BLaER1 treated with 17β-estradiol and CSF1 and Interleukin-3, amounts not matched to agents 10 nM and 100 nM (cell line): ENCODE measurements around the gene TNK2.
"Not testable (repeated sequence)": the region's sequence is repeated elsewhere in the genome, so short reads cannot be mapped to it uniquely, and the experiment has no call there.

Experiments
- H3K27ac ChIP-seq, 11 experiments: shearing (Covaris generic); formaldehyde crosslinking; 2 replicates each; pipeline ENCODE4 v1.8.1; 2022
- H3K27me3 ChIP-seq, 11 experiments: shearing (Covaris generic); formaldehyde crosslinking; 2 replicates each; pipeline ENCODE4 v1.8.1; 2022
- H3K36me3 ChIP-seq, 11 experiments: shearing (Covaris generic); formaldehyde crosslinking; 2 replicates each; pipeline ENCODE4 v1.8.1; 2022
- H3K4me1 ChIP-seq, 10 experiments: shearing (Covaris generic); formaldehyde crosslinking; 2 replicates each; pipeline ENCODE4 v1.8.1; 2022
- H3K4me2 ChIP-seq, 11 experiments: shearing (Covaris generic); formaldehyde crosslinking; 2 replicates each; pipeline ENCODE4 v1.8.1; 2022
- H3K4me3 ChIP-seq, 10 experiments: shearing (Covaris generic); formaldehyde crosslinking; 2 replicates each; pipeline ENCODE4 v1.8.1; 2022
- H3K9ac ChIP-seq, 11 experiments: shearing (Covaris generic); formaldehyde crosslinking; 2 replicates each; pipeline ENCODE4 v1.8.1; 2022
- H3K9me3 ChIP-seq, 11 experiments: shearing (Covaris generic); formaldehyde crosslinking; replicated peaks in 1 of 11; 2 replicates each; pipeline ENCODE4 v1.8.1; 2022
- H4K20me1 ChIP-seq, 11 experiments: shearing (Covaris generic); formaldehyde crosslinking; 2 replicates each; pipeline ENCODE4 v1.8.1; 2022
- Cebpa-rat ChIP-seq, 11 experiments: shearing (Covaris generic); IDR thresholded peaks; 2 replicates each; pipeline ENCODE4 v1.8.1; 2022

TNK2 gene

GRCh38 chr3:195907934-195908693 is at the start of gene TNK2:
Gene TNK2, minus strand, starts transcription at chr3:195908551. Its CDS starts 19,963 bp downstream, at chr3:195888588.
- Histone ChIP-seq H3K27me3 (no peaks in the 10 kb centered on the region), H4K20me1 (peaks cover 0 to 19% (median 10%) of the 10 kb centered on the region in 11 experiments; a peak in 11 of 22 replicates), H3K4me3 (peak within 1 kb of the TSS; percentile 69 to 86 (median 75)), H3K4me1 (peaks cover 68 to 84% (median 80%) of the 10 kb centered on the region in 10 experiments), H3K9me3 (no peaks in the 10 kb centered on the region), H3K36me3 (no peaks in the 10 kb centered on the region), H3K27ac (peak within 1 kb of the TSS in 10 of 11 experiments; percentile 57 to 91 (median 88); a peak in 21 of 22 replicates), H3K9ac (peak within 1 kb of the TSS; percentile 69 to 87 (median 80)), H3K4me2 (peak within 1 kb of the TSS; percentile 95 to 100 (median 99))
- no peak for TF ChIP-seq Cebpa-rat (IDR thresholded peaks at IDR 0.05)

- Histone ChIP-seq H3K4me2 (0 out of 22 replicates have a peak overlapping the region, but pooled peaks of 1 of the 11 experiments have one; percentile 5), H3K4me3 (no peak overlapping the region)
Measured at GRCh38 chr3:195956577-195956976, 48.2 kb upstream of the TNK2 start.

DNA sequence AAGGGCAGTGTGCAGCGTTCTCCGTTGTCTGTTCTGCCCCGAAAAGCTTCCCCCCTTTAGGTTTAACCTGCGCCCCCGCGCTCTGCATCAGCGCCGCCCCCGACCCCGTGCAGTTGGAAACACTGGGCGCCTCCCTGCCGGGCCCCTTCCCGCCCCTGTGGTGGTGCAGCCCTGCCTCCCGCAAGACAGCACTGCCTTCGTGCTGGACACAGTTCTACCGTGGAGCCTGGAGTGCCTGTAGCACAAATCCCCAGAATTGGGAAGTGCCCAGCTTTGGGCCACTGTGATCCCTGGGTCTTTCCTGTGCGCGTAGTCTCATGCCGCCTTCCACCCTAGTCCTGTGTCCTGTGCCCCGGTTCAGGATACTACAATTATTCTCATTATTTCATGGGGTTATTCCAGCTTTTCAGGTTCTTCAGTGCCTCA is 47.1 kb upstream of the TNK2 start:
- Histone ChIP-seq H4K20me1 (peaks cover 0 to 11% (median 0%) of the 10 kb centered on the region in 11 experiments; a peak in 2 of 22 replicates), H3K4me2 (peak overlapping the region in 5 of 11 experiments; percentile 9 to 27 (median 21); a peak in 3 of 22 replicates), H3K36me3 (peaks cover 0 to 19% (median 14%) of the 10 kb centered on the region in 11 experiments; a peak in 15 of 22 replicates), H3K4me1 (peaks cover 9 to 52% (median 22%) of the 10 kb centered on the region in 10 experiments)
- not testable (repeated sequence) for H3K9ac ChIP-seq, H3K4me3 ChIP-seq, H3K27me3 ChIP-seq, H3K9me3 ChIP-seq, H3K27ac ChIP-seq

More at GRCh38 chr3:195956577-195956976, 48.2 kb upstream of the TNK2 start:
- Histone ChIP-seq H3K4me1 (peaks cover 9 to 44% (median 20%) of the 10 kb centered on the region in 10 experiments), H3K9me3 (peaks cover 0 to 6% (median 0%) of the 10 kb centered on the region in 11 experiments; a peak in 7 of 22 replicates), H3K9ac (no peak overlapping the region), H3K36me3 (peaks cover 3 to 28% (median 19%) of the 10 kb centered on the region in 11 experiments; a peak in 19 of 22 replicates), H4K20me1 (peaks cover 0 to 14% (median 0%) of the 10 kb centered on the region in 11 experiments; a peak in 3 of 22 replicates), H3K27me3 (no peaks in the 10 kb centered on the region), H3K27ac (no peak overlapping the region)
- no peak for TF ChIP-seq Cebpa-rat (IDR thresholded peaks at IDR 0.05)

GRCh38 chr3:195954752-195955119 is 46.4 kb upstream of the TNK2 start:
- peak overlapping the region in 5 of 10 experiments; percentile 29 to 61 (median 44); a peak in 4 of 20 replicates for H3K4me3 ChIP-seq
- H3K4me2 ChIP-seq, H3K9me3 ChIP-seq, H3K9ac ChIP-seq, H4K20me1 ChIP-seq, H3K27ac ChIP-seq, H3K27me3 ChIP-seq: not testable (repeated sequence)
- H3K36me3 ChIP-seq: peaks cover 0 to 18% (median 12%) of the 10 kb centered on the region in 11 experiments; a peak in 13 of 22 replicates
- peaks cover 9 to 47% (median 22%) of the 10 kb centered on the region in 10 experiments for H3K4me1 ChIP-seq

DNA sequence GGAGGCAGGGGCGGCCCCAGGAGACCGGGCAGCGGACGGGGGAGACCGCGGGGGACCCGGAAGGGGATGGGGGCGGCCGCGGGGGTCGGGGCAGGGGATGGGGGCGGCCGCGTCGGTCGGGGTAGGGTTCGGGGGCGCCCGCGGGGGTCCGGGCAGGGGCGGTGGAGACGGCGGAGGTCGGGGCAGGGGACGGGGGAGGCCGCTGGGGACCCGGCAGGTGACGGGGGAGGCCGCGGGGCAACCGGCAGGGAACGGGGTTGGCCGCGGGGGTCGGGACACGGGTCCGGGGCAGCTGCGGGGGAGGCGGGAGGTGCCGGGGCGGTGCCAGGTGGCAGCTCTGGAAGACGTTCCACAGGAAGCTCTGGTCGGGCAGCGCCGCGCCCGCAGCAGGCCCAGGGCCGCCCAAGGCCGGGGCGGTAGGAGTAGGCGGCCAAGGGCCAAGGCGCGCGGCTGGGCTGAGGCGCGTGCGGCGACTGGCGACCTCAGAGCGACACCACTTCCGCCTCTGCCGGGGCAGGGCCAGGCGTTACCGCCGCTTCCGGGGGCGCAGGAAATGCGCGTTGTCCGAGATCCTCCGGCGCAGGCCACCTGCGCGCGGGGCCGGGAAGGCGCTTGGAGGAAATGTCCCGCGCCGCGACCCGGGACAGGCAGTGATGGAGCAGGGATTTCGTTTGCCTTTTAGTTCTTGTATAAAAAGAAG is 45.9 kb upstream of the TNK2 start:
- H3K27me3 ChIP-seq, H3K9me3 ChIP-seq, H4K20me1 ChIP-seq, H3K4me2 ChIP-seq: not testable (repeated sequence)
- peaks cover 0 to 15% (median 9%) of the 10 kb centered on the region in 11 experiments; a peak in 13 of 22 replicates for H3K36me3 ChIP-seq
- H3K4me1 ChIP-seq: peaks cover 7 to 44% (median 19%) of the 10 kb centered on the region in 10 experiments
- H3K27ac ChIP-seq: peak overlapping the region in 2 of 11 experiments; percentile 48 to 56; a peak in 2 of 22 replicates
- H3K4me3 ChIP-seq: peak overlapping the region in 6 of 10 experiments; percentile 29 to 61 (median 43); a peak in 8 of 20 replicates
- H3K9ac ChIP-seq: peak overlapping the region in 3 of 11 experiments; percentile 47 to 54 (median 52); a peak in 3 of 22 replicates

DNA sequence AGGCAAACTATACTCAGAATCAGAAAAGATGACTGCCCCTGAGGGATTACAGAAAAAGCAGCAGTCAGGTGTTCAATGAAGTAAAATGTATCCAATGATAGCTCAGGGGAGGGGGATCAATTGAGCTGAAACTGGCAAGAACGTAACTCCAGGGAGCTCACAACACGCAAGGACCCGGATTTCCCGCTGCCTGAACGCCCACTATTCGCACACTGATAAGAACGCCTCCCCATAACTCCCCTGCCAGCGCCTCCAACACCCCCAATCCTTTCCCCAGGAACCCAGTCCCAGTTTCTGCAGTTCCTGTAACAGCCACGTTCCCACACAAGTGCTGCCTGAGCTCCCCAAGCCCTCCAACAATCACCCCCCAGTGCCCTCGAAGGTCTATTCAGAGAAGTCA is 44.2 kb upstream of the TNK2 start:
- not testable (repeated sequence) for H3K4me3 ChIP-seq, H3K27me3 ChIP-seq, H3K9ac ChIP-seq, H3K27ac ChIP-seq, H4K20me1 ChIP-seq, H3K9me3 ChIP-seq
- Histone ChIP-seq H3K36me3 (peaks cover 0 to 14% (median 7%) of the 10 kb centered on the region in 11 experiments; a peak in 11 of 22 replicates), H3K4me2 (peak overlapping the region in 7 of 11 experiments; percentile 28 to 71 (median 55); a peak in 10 of 22 replicates), H3K4me1 (peaks cover 0 to 35% (median 10%) of the 10 kb centered on the region in 10 experiments; a peak in 10 of 20 replicates)

DNA sequence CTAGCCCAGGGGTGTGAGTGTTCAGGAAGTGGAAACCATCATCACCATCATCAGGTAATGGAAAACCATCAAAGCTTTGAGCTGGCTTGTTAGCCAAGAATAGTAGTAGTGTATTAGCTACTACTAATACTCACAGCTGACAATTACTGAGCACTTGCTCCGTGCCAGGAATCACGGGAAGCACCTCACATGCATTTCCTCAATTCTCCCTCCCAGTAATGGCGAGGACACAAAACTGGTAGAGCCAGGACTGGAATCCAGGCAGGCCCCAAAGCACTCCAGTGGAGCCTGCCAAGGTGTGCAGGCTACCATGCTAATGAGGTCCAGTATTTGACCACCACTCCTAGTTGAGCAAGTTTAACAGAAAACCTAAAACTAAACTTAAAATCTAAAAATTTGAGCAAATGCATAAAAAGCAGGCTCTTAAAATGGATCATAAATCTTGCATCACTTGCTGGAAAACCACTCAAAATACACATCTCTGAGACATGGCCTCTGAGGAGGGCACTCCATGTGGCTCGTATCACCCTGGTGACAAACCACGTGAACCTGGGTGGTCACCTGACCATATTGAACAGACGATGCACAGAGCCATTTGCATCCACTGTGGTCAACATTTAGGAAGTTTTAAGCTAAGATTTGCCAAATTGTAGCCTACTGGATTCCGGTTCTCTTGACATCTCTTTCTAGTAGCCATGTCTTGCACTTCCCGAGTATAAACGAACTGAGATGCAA is 43.3 kb upstream of the TNK2 start:
- not testable (repeated sequence) for H3K9me3 ChIP-seq, H3K9ac ChIP-seq, H3K27me3 ChIP-seq, H3K4me3 ChIP-seq, H4K20me1 ChIP-seq, H3K27ac ChIP-seq
- H3K4me2 ChIP-seq: peak overlapping the region in 5 of 11 experiments; percentile 11 to 37 (median 33); a peak in 5 of 22 replicates
- H3K4me1 ChIP-seq: peaks cover 0 to 25% (median 6%) of the 10 kb centered on the region in 10 experiments; a peak in 10 of 20 replicates
- peaks cover 0 to 12% (median 4%) of the 10 kb centered on the region in 11 experiments; a peak in 8 of 22 replicates for H3K36me3 ChIP-seq

- Histone ChIP-seq H3K4me2 (peak overlapping the region in 1 of 11 experiments; percentile 24; a peak in 2 of 22 replicates), H3K4me1 (peaks cover 0 to 21% (median 6%) of the 10 kb centered on the region in 10 experiments; a peak in 9 of 20 replicates), H3K36me3 (peaks cover 0 to 12% (median 4%) of the 10 kb centered on the region in 11 experiments; a peak in 7 of 22 replicates)
- not testable (repeated sequence) for H3K9ac ChIP-seq, H4K20me1 ChIP-seq, H3K9me3 ChIP-seq, H3K27me3 ChIP-seq, H3K4me3 ChIP-seq, H3K27ac ChIP-seq
Measured at GRCh38 chr3:195950731-195951130, 42.4 kb upstream of the TNK2 start.

DNA sequence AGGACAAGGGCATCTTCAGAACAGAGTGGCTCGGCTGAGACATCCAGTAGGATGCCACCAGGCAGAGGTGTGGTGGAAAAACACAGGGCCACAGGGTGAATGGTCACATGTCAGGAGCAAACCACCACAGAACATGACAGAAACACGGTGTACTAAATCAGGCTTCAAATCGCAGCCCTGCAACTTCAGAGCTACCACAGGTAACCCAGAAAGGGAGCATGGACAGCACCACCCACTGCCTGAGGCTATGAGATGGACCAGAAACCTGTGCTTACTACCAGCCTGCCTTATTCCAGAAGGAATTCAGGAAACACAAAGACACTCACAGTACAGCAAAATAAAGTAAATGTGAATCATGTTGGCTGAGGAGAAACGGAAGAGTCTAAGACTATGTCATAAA is 41.8 kb upstream of the TNK2 start:
- not testable (repeated sequence) for H3K9me3 ChIP-seq, H3K9ac ChIP-seq, H4K20me1 ChIP-seq, H3K4me3 ChIP-seq, H3K27me3 ChIP-seq, H3K4me2 ChIP-seq, H3K27ac ChIP-seq
- Histone ChIP-seq H3K36me3 (peaks cover 0 to 12% (median 4%) of the 10 kb centered on the region in 11 experiments; a peak in 7 of 22 replicates), H3K4me1 (peaks cover 0 to 17% (median 4%) of the 10 kb centered on the region in 10 experiments; a peak in 9 of 20 replicates)

DNA sequence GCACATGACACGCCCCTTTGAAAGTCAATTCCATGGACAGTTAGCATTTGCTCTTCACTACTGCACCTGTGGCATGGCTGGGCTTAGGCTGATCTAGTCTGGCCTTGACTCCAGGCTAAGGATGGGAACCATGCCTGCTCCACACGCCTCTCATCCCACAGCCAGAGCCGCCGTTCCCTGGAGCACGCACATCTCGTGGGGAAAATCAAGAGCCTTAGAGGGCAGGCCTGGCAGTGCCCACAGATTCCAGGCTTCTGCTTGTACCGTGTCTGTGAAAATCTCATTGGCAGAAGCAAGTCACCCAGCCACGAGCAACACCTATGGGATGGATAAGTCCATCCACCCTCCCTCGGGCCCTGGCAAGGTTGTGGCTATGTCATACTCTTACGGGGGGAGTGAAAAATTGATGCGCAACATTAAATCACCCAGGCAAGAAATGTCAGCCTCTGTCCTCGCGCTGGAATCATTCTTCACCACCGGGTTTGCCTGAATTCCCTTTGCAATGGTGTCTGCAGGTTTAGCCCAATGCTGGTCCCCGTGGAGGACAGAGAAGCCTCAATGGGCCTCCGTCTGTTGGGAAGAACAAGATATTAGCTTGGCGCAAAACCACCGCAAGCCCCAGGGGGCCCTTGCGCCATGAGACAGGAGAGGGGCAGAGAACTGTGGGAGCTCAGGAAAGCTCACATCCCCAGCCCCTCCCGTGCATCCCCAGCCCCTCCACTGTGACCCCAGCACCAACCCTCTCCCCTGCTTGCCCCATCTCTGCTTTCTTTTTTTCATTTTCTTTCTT is 38.8 kb upstream of the TNK2 start:
- not testable (repeated sequence) for H3K9ac ChIP-seq, H3K27ac ChIP-seq, H3K4me2 ChIP-seq, H3K27me3 ChIP-seq, H3K4me3 ChIP-seq, H4K20me1 ChIP-seq
- Histone ChIP-seq H3K36me3 (peaks cover 5 to 37% (median 26%) of the 10 kb centered on the region in 11 experiments; a peak in 19 of 22 replicates), H3K9me3 (peaks cover 23 to 31% (median 31%) of the 10 kb centered on the region in 11 experiments), H3K4me1 (peaks cover 0 to 11% (median 2%) of the 10 kb centered on the region in 10 experiments; a peak in 7 of 20 replicates)

DNA sequence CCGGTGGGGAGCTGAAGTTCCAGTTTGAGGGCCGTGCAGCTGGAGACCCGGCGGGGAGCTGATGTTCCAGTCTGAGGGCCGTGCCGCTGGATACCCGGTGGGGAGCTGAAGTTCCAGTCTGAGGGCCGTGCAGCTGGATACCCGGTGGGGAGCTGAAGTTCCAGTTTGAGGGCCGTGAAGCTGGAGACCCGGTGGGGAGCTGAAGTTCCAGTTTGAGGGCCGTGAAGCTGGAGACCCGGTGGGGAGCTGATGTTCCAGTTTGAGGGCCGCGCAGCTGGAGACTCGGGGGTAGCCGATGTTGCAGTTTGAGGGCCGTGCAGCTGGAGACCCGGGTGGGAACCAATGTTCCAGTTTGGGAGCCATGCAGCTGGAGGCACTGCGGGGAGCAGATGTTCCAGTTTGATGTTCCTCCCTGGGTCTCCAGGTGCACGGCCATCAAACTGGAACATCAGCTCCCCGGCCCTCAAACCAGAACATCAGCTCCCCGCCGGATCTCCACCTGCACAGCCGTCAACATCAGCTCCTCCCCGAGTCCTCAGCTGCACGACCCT is 33.0 kb upstream of the TNK2 start:
- Histone ChIP-seq H3K9me3 (peaks cover 23 to 65% (median 56%) of the 10 kb centered on the region in 11 experiments), H3K36me3 (peaks cover 15 to 49% (median 40%) of the 10 kb centered on the region in 11 experiments)
- H3K9ac ChIP-seq, H4K20me1 ChIP-seq, H3K4me1 ChIP-seq, H3K4me3 ChIP-seq, H3K27me3 ChIP-seq, H3K27ac ChIP-seq, H3K4me2 ChIP-seq: not testable (repeated sequence)
